Activated CD8-positive, alpha-beta T cell treated with anti-CD3 and anti-CD28 coated beads for 36 hours (primary cell): ENCODE results near the gene ANKRD31. TPM values are rescaled to one million over a fixed set of nuclear protein-coding genes. Genes with fewer than 3 reads are reported as not detected.
"Not testable (repeated sequence)": the region's sequence is repeated elsewhere in the genome, so short reads cannot be mapped to it uniquely, and the experiment has no call there.

Experiments used
- ATAC-seq: fragments of 200-7000 bp; cut with Tn5 transposase; one replicate; pipeline ENCODE4 v1.10.0; 2021; ENCODE audit warnings: mild to moderate bottlenecking, moderate library complexity
- CTCF ChIA-PET: fragments of 350-600 bp; sonication (Branson Sonifier 250); formaldehyde crosslinking; loops from one replicate; lab custom pipeline; 2021; ENCODE audit warnings: antibody characterized with exemption; lab: Charles Lee
- POLR2A ChIA-PET: fragments of 350-600 bp; sonication (Branson Sonifier 250); formaldehyde crosslinking; loops from one replicate; lab custom pipeline; 2021; ENCODE audit warnings: antibody characterized with exemption; lab: Charles Lee
- DNase-seq: peaks from one replicate; pipeline ENCODE4 v3.0.0-alpha.2; 2020
- H3K27ac Mint-ChIP-seq: one replicate; pipeline ENCODE4 v1.8.0; 2021; ENCODE audit warnings: mild to moderate bottlenecking, mixed read lengths
- H3K27me3 Mint-ChIP-seq: one replicate; pipeline ENCODE4 v1.8.0; 2021; ENCODE audit warnings: mixed read lengths
- H3K36me3 Mint-ChIP-seq: one replicate; pipeline ENCODE4 v1.8.0; 2021; ENCODE audit warnings: low read depth, mixed read lengths
- H3K4me1 Mint-ChIP-seq: one replicate; pipeline ENCODE4 v1.8.0; 2021; ENCODE audit warnings: low read depth, mixed read lengths
- H3K4me3 Mint-ChIP-seq: one replicate; pipeline ENCODE4 v1.8.0; 2021; ENCODE audit warnings: mild to moderate bottlenecking, moderate library complexity, mixed read lengths
- H3K9me3 Mint-ChIP-seq: one replicate; pipeline ENCODE4 v1.8.0; 2021; ENCODE audit warnings: mixed read lengths
- intact Hi-C: fragments of 100-400 bp; cut with micrococcal nuclease; formaldehyde crosslinking; loops from one replicate; pipeline ENCODE4 v1.10.0; 2022
- total RNA-seq, 2 experiments: library from RNA; stranded (reverse); gene quantifications; one replicate each; pipeline ENCODE4 v1.2.3, GENCODE V29; 2021
- TF ChIP-seq, protein P1 (sequence below): fragments of 200-600 bp; IDR thresholded peaks from one replicate; pipeline ENCODE4 v1.8.0; 2022; ENCODE audit warnings: antibody characterized with exemption, mild to moderate bottlenecking

ANKRD31 gene
- total RNA-seq, 2 experiments from 2014 or later: 0.94 to 0.99 TPM

DNA sequence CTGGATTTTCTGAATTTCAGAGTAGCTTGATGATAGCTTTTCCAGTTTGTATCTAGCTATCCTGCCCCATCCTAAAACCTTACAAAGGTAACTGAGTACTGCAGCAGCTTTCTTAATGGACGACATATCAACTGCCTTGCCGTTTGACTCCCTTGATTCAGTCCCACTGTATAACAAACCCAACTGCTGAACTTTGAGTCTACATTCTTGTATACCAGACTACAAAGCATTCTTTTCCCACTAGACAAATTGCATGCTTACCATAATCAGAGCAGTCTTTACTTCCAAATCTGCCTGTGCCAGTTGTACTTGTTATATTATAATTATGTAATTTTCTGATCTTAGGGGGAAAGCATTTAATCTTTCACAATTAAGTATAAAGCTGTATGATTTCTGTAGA, 47.3 kb downstream of the ANKRD31 start:
- Mint-ChIP-seq H3K27me3 (no peaks in the 10 kb centered on the region), H3K4me1 (peaks cover 28% of the 10 kb centered on the region), H3K9me3 (no peaks in the 10 kb centered on the region), H3K27ac (no peak overlapping the region), H3K36me3 (no peaks in the 10 kb centered on the region), H3K4me3 (no peak overlapping the region)
- CTCF ChIA-PET: no interaction called here
- POLR2A ChIA-PET: interaction anchor here (0.8 kb wide), 1 partner anchor 16 kb away, joined by 3 read pairs; no protein-coding TSS in a partner anchor
- TF ChIP-seq, protein P1, sequence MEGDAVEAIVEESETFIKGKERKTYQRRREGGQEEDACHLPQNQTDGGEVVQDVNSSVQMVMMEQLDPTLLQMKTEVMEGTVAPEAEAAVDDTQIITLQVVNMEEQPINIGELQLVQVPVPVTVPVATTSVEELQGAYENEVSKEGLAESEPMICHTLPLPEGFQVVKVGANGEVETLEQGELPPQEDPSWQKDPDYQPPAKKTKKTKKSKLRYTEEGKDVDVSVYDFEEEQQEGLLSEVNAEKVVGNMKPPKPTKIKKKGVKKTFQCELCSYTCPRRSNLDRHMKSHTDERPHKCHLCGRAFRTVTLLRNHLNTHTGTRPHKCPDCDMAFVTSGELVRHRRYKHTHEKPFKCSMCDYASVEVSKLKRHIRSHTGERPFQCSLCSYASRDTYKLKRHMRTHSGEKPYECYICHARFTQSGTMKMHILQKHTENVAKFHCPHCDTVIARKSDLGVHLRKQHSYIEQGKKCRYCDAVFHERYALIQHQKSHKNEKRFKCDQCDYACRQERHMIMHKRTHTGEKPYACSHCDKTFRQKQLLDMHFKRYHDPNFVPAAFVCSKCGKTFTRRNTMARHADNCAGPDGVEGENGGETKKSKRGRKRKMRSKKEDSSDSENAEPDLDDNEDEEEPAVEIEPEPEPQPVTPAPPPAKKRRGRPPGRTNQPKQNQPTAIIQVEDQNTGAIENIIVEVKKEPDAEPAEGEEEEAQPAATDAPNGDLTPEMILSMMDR: no peak
- no peak for DNase-seq
- no peak for ATAC-seq
- intact Hi-C loops: no loop called here

DNA sequence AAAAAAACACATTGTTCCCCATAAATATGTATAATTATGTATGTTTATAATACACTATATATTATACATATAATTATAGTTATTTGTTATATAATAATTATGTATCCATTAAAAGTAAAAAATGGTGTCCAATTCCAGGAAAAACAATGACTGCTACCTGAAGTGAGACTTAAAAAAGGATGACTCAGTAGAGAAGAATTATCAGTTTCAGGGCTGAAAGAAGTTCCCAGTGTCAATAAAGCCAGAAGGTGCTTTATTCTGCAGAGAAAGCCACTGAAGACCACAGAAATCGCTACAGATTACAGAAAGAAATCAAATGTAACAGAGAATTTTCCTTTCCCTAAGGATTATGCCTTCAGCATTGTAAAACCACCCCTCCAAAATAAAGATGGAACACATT, 50.9 kb downstream of the ANKRD31 start:
- POLR2A ChIA-PET: no interaction called here
- no peak overlapping the region for H3K4me3 Mint-ChIP-seq
- peaks cover 19% of the 10 kb centered on the region for H3K4me1 Mint-ChIP-seq
- intact Hi-C loops: no loop called here
- no peak overlapping the region for H3K27ac Mint-ChIP-seq
- ATAC-seq (peak; percentile 51), DNase-seq (no peak)
- H3K9me3 Mint-ChIP-seq: peaks cover 4% of the 10 kb centered on the region
- TF ChIP-seq, protein P1: no peak
- H3K36me3 Mint-ChIP-seq: peaks cover 2% of the 10 kb centered on the region
- CTCF ChIA-PET: no interaction called here
- H3K27me3 Mint-ChIP-seq: no peaks in the 10 kb centered on the region

DNA sequence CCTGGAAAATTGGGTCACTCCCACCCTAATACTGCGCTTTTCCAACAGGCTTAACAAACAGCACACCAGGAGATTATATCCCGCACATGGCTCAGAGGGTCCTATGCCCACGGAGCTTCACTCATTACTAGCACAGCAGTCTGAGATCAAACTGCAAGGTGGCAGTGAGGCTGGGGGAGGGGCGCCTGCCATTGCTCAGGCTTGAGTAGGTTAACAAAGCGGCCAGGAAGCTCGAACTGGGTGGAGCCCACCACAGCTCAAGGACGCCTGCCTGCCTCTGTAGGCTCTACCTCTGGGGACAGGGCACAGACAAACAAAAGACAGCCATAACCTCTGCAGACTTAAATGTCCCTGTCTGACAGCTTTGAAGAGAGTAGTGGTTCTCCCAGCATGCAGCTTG, 60.7 kb downstream of the ANKRD31 start:
- Mint-ChIP-seq H3K9me3 (peaks cover 12% of the 10 kb centered on the region), H3K36me3 (peaks cover 25% of the 10 kb centered on the region)
- H3K4me3 Mint-ChIP-seq, intact Hi-C loops, DNase-seq, ATAC-seq, POLR2A ChIA-PET, H3K27ac Mint-ChIP-seq, H3K4me1 Mint-ChIP-seq, H3K27me3 Mint-ChIP-seq, CTCF ChIA-PET: not testable (repeated sequence)

DNA sequence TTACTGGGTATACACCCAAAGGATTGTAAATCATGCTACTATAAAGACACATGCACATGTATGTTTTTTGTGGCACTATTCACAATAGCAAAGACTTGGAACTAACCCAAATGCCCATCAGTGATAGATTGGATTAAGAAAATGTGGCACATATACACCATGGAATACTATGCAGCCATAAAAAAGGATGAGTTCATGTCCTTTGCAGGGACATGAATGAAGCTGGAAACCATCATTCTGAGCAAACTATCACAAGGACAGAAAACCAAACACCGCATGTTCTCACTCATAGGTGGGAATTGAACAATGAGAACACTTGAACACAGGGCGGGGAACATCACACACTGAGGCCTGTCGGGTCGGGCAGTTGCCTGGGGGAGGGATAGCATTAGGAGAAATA, 61.8 kb downstream of the ANKRD31 start:
- peaks cover 24% of the 10 kb centered on the region for H3K36me3 Mint-ChIP-seq
- H3K4me3 Mint-ChIP-seq, intact Hi-C loops, DNase-seq, H3K27ac Mint-ChIP-seq, ATAC-seq, POLR2A ChIA-PET, CTCF ChIA-PET, H3K4me1 Mint-ChIP-seq, H3K27me3 Mint-ChIP-seq: not testable (repeated sequence)
- peaks cover 10% of the 10 kb centered on the region for H3K9me3 Mint-ChIP-seq

DNA sequence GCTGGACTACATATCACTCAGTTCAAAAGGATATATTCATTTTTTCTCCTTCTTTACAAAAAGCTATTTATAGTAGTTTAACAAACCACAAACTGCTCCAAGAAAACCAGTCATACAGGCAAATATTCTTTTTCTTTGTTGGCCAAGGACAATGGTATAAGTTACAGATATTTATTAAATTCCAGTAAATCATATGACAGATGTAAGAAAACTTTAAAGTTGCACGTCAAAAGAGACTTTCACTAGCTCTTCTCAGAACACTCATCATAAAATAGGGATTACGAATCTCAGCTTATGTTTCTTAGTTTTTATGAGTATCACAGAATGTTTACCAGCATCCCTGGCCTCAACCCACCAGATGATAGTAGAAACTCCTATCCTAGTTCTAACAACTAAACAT, 67.2 kb downstream of the ANKRD31 start:
- DNase-seq: no peak
- TF ChIP-seq, protein P1: no peak
- H3K27ac Mint-ChIP-seq: no peak overlapping the region
- H3K4me1 Mint-ChIP-seq: no peaks in the 10 kb centered on the region
- ATAC-seq: no peak
- POLR2A ChIA-PET: no interaction called here
- H3K4me3 Mint-ChIP-seq: no peak overlapping the region
- H3K36me3 Mint-ChIP-seq: peaks cover 12% of the 10 kb centered on the region
- H3K9me3 Mint-ChIP-seq: peaks cover 7% of the 10 kb centered on the region
- CTCF ChIA-PET: no interaction called here
- intact Hi-C loops: no loop called here
- no peaks in the 10 kb centered on the region for H3K27me3 Mint-ChIP-seq

DNA sequence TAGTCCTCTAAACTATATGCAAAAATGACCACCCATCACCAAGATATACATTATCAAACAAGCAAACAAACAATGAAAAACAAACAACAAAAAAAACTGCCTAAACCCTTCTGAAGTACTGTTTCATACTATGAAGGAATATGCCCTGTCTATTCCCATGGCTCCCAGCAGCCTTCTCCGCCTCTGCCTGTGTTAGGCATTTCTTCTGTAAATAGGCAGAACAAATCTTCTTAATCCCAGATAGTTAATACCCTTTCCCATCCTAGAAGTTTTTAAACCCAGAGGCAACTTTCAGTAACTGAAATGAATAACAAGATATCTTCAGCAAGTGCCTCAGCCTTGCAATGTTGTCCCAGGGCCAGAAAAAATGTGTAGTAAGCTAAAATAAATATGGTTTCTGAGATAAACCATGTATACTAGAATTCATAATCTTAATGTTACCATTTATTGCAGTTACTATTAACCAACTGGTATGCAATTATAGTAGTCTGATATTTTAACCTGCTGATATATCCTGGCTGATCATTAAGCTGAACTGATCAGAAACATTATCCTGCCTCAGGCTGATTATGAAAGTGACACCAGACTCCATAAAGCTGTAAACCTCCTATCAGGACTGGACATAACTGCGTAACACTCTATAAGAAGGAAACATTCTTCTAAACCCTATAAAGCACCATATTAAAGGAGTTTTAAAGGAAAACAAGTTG, 68.5 kb downstream of the ANKRD31 start:
- intact Hi-C loops: no loop called here
- no peak for ATAC-seq
- H3K4me1 Mint-ChIP-seq: no peaks in the 10 kb centered on the region
- no peak overlapping the region for H3K27ac Mint-ChIP-seq
- TF ChIP-seq, protein P1: no peak
- no peak for DNase-seq
- POLR2A ChIA-PET: no interaction called here
- CTCF ChIA-PET: interaction anchor here (0.7 kb wide), 1 partner anchor 21 kb away, joined by 3 read pairs; no protein-coding TSS in a partner anchor
- peaks cover 4% of the 10 kb centered on the region for H3K36me3 Mint-ChIP-seq
- H3K4me3 Mint-ChIP-seq: no peak overlapping the region
- H3K9me3 Mint-ChIP-seq: no peaks in the 10 kb centered on the region
- H3K27me3 Mint-ChIP-seq: no peaks in the 10 kb centered on the region
